Natural killer cell (primary cell): ENCODE results near the gene STK33. TPM values are rescaled to one million over a fixed set of nuclear protein-coding genes. Genes with fewer than 3 reads are reported as not detected.

ENCODE experiments used
- ATAC-seq, 3 donors: fragments of 150-1000 bp in 2 of 3; fragments of 200-7000 bp in 1 of 3; cut with Tn5 transposase; 1 replicate in 1 of 3; 2 replicates in 2 of 3; pipeline ENCODE4 v1.10.0; 2021; ENCODE audit warnings: mild to moderate bottlenecking in 2 of 3, moderate library complexity in 2 of 3
- DNase-seq, 2 donors: peaks; one replicate each; pipeline versions ENCODE4 v3.0.0 to v3.0.0-alpha.2; 2013 to 2021; ENCODE audit warnings: mixed read lengths in 1 of 2
- H3K27ac ChIP-seq: one replicate; pipeline ENCODE4 v1.5.1; 2013; ENCODE audit warnings: mild to moderate bottlenecking, low read length
- H3K27me3 ChIP-seq: one replicate; pipeline ENCODE4 v1.6.1; 2013; ENCODE audit warnings: low read length; ENCODE audit not compliant: control insufficient read depth, insufficient read depth
- H3K36me3 ChIP-seq: one replicate; pipeline ENCODE4 v1.6.1; 2013; ENCODE audit warnings: low read length; ENCODE audit not compliant: control insufficient read depth, insufficient read depth
- H3K4me1 ChIP-seq: one replicate; pipeline ENCODE4 v1.6.1; 2013; ENCODE audit warnings: low read length; ENCODE audit not compliant: control insufficient read depth, insufficient read depth
- H3K4me3 ChIP-seq: one replicate; pipeline ENCODE4 v1.5.1; 2013; ENCODE audit warnings: low read length
- H3K9me3 ChIP-seq: one replicate; pipeline ENCODE4 v1.6.1; 2013; ENCODE audit warnings: low read length; ENCODE audit not compliant: control insufficient read depth, insufficient read depth
- H3K27ac Mint-ChIP-seq, 2 donors: one replicate each; pipeline ENCODE4 v1.8.0; 2022; ENCODE audit warnings: mild to moderate bottlenecking in 2 of 2, mixed read lengths in 2 of 2, moderate library complexity in 1 of 2
- H3K27me3 Mint-ChIP-seq, 2 donors: one replicate each; pipeline ENCODE4 v1.8.0; 2022; ENCODE audit warnings: low read depth in 2 of 2, mixed read lengths in 2 of 2
- H3K36me3 Mint-ChIP-seq: one replicate; pipeline ENCODE4 v1.8.0; 2022; ENCODE audit warnings: mixed read lengths
- H3K4me1 Mint-ChIP-seq, 2 donors: one replicate each; pipeline ENCODE4 v1.8.0; 2022; ENCODE audit warnings: mixed read lengths in 2 of 2
- H3K4me3 Mint-ChIP-seq: one replicate; pipeline ENCODE4 v1.8.0; 2022; ENCODE audit warnings: mild to moderate bottlenecking, moderate library complexity, mixed read lengths
- H3K9me3 Mint-ChIP-seq, 2 donors: one replicate each; pipeline ENCODE4 v1.8.0; 2022; ENCODE audit warnings: mixed read lengths in 2 of 2
- CTCF ChIP-seq: fragments of 200-600 bp; IDR thresholded peaks from one replicate; pipeline ENCODE4 v1.8.0; 2022; ENCODE audit warnings: antibody characterized with exemption
- WGBS: methylation state at CpG from one replicate; pipeline ENCODE4 v1.1.7; 2013; ENCODE audit warnings: missing lambda C conversion rate; ENCODE audit not compliant: insufficient coverage; 5-methylcytosine and 5-hydroxymethylcytosine counted together
- intact Hi-C: fragments of 100-400 bp; cut with micrococcal nuclease; formaldehyde crosslinking; loops from one replicate; pipeline ENCODE4 v1.14.2; 2022
- total RNA-seq, 4 donors: library from RNA; stranded (reverse); fragments of 120-200 nt in 1 of 4; gene quantifications; one replicate each; pipeline versions ENCODE4 v1.2.3 to v1.2.4, GENCODE V29; 2013 to 2022

Gene STK33
- total RNA-seq, 3 donors from 2014 or later (not counting 1 experiment from before 2014, with no cell fraction given): 0.24 TPM; not detected in 2

DNA sequence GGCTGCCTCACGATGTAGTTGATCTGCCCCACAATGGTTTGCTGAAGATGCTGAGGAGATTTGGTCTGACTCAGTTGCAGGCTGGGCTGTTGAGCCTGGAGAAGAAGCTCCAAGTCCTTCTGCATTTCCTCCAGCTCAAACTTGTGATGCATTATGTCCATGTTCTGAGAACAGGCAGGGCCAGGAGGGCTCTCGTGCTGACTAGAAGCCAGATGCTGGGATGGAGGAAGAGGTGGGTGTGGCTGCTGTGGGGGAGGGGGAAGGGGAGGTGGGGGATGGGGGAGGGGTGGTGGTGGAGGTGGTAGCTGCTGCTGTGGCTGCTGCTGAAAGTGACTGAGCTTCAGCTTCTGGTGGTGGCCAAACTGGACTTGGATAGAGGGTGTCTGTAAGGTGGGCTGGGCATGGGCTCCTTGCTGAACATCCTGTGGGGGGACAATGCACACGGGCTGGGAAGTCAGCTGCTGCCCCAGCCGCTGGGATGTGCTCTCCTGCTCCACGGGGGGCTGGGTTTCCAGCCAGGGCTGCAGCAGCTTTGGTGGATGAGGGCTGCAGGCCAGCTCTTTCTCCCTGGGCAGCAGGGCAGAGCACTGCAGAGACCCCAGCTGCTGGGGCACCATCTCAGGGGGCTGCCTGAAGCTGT, 46.4 kb upstream of the STK33 start:
- no peak overlapping the region for H3K4me3 ChIP-seq
- Mint-ChIP-seq H3K9me3 (no peaks in the 10 kb centered on the region), H3K4me1 (no peaks in the 10 kb centered on the region), H3K36me3 (peaks cover 12% of the 10 kb centered on the region), H3K27me3 (no peaks in the 10 kb centered on the region), H3K4me3 (no peak overlapping the region), H3K27ac (no peak overlapping the region)
- intact Hi-C loops: no loop called here
- H3K9me3 ChIP-seq: no peaks in the 10 kb centered on the region
- H3K36me3 ChIP-seq: peaks cover 79% of the 10 kb centered on the region
- TF ChIP-seq CTCF: no peak
- DNase-seq (no peak), ATAC-seq (no peak)
- no peak overlapping the region for H3K27ac ChIP-seq
- no peaks in the 10 kb centered on the region for H3K27me3 ChIP-seq
- WGBS: 81% methylated on average over 5 of the region's 5 CpGs
- no peaks in the 10 kb centered on the region for H3K4me1 ChIP-seq

GRCh38 chr11:8639655-8640054, 45.6 kb upstream of the STK33 start:
- ATAC-seq (no peak), DNase-seq (no peak)
- Mint-ChIP-seq H3K27me3 (no peaks in the 10 kb centered on the region), H3K27ac (no peak overlapping the region), H3K4me3 (no peak overlapping the region), H3K36me3 (peaks cover 12% of the 10 kb centered on the region), H3K9me3 (no peaks in the 10 kb centered on the region), H3K4me1 (no peaks in the 10 kb centered on the region)
- intact Hi-C loops: no loop called here
- Histone ChIP-seq H3K27ac (no peak overlapping the region), H3K27me3 (no peaks in the 10 kb centered on the region), H3K4me1 (no peaks in the 10 kb centered on the region), H3K4me3 (no peak overlapping the region), H3K36me3 (peaks cover 78% of the 10 kb centered on the region), H3K9me3 (no peaks in the 10 kb centered on the region)
- no peak for TF ChIP-seq CTCF
- WGBS: 99% methylated on average over 3 of the region's 3 CpGs

DNA sequence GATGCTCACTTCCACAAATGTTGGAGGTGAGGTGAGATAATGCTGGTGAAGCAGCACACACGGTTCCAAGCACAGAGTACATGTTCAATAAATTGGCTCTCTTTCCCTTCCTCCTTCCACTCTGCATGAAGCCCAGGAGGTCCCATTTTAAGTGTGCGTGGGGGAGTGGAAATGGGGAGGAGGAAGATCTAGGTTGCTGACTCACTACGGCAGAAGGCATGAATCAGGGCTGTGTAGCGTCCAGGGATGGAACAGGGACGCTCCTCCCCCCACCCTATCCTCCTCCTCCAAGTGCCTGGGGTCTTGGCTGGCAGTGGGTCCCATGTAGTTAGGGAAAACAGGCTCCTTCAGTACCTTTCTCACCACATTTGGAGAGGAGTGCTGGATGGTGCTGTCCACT, 44.3 kb upstream of the STK33 start:
- Histone ChIP-seq H3K4me3 (no peak overlapping the region), H3K36me3 (peaks cover 74% of the 10 kb centered on the region), H3K9me3 (no peaks in the 10 kb centered on the region), H3K4me1 (no peaks in the 10 kb centered on the region), H3K27ac (no peak overlapping the region), H3K27me3 (no peaks in the 10 kb centered on the region)
- WGBS: no CpG with 5 or more reads among the region's 5 CpGs
- Mint-ChIP-seq H3K27me3 (no peaks in the 10 kb centered on the region), H3K4me1 (no peaks in the 10 kb centered on the region), H3K4me3 (no peak overlapping the region), H3K36me3 (peaks cover 12% of the 10 kb centered on the region), H3K9me3 (no peaks in the 10 kb centered on the region), H3K27ac (no peak overlapping the region)
- ATAC-seq: no peak
- DNase-seq: no peak
- intact Hi-C loops: no loop called here
- no peak for TF ChIP-seq CTCF

GRCh38 chr11:8636127-8636526, 42.1 kb upstream of the STK33 start:
- Mint-ChIP-seq H3K9me3 (no peaks in the 10 kb centered on the region), H3K4me3 (no peak overlapping the region), H3K36me3 (peaks cover 12% of the 10 kb centered on the region), H3K4me1 (no peaks in the 10 kb centered on the region), H3K27me3 (no peaks in the 10 kb centered on the region), H3K27ac (no peak overlapping the region)
- Histone ChIP-seq H3K27me3 (no peaks in the 10 kb centered on the region), H3K4me3 (no peak overlapping the region), H3K9me3 (no peaks in the 10 kb centered on the region), H3K4me1 (no peaks in the 10 kb centered on the region), H3K27ac (no peak overlapping the region), H3K36me3 (peaks cover 69% of the 10 kb centered on the region)
- TF ChIP-seq CTCF: no peak
- DNase-seq (no peak), ATAC-seq (no peak)
- WGBS: 99% methylated on average over 2 of the region's 2 CpGs
- intact Hi-C loops: no loop called here
